BLaER1 treated with 17β-estradiol and CSF1 and Interleukin-3, amounts not matched to agents 10 nM and 100 nM (cell line): ENCODE measurements around the gene CYTH1.
"Not testable (repeated sequence)": the region's sequence is repeated elsewhere in the genome, so short reads cannot be mapped to it uniquely, and the experiment has no call there.

Experiments
- H3K27ac ChIP-seq, 11 experiments: shearing (Covaris generic); formaldehyde crosslinking; 2 replicates each; pipeline ENCODE4 v1.8.1; 2022
- H3K27me3 ChIP-seq, 11 experiments: shearing (Covaris generic); formaldehyde crosslinking; 2 replicates each; pipeline ENCODE4 v1.8.1; 2022
- H3K36me3 ChIP-seq, 11 experiments: shearing (Covaris generic); formaldehyde crosslinking; 2 replicates each; pipeline ENCODE4 v1.8.1; 2022
- H3K4me1 ChIP-seq, 10 experiments: shearing (Covaris generic); formaldehyde crosslinking; 2 replicates each; pipeline ENCODE4 v1.8.1; 2022
- H3K4me2 ChIP-seq, 11 experiments: shearing (Covaris generic); formaldehyde crosslinking; 2 replicates each; pipeline ENCODE4 v1.8.1; 2022
- H3K4me3 ChIP-seq, 10 experiments: shearing (Covaris generic); formaldehyde crosslinking; 2 replicates each; pipeline ENCODE4 v1.8.1; 2022
- H3K9ac ChIP-seq, 11 experiments: shearing (Covaris generic); formaldehyde crosslinking; 2 replicates each; pipeline ENCODE4 v1.8.1; 2022
- H3K9me3 ChIP-seq, 11 experiments: shearing (Covaris generic); formaldehyde crosslinking; replicated peaks in 1 of 11; 2 replicates each; pipeline ENCODE4 v1.8.1; 2022
- H4K20me1 ChIP-seq, 11 experiments: shearing (Covaris generic); formaldehyde crosslinking; 2 replicates each; pipeline ENCODE4 v1.8.1; 2022
- Cebpa-rat ChIP-seq, 11 experiments: shearing (Covaris generic); IDR thresholded peaks; 2 replicates each; pipeline ENCODE4 v1.8.1; 2022

CYTH1 gene

DNA sequence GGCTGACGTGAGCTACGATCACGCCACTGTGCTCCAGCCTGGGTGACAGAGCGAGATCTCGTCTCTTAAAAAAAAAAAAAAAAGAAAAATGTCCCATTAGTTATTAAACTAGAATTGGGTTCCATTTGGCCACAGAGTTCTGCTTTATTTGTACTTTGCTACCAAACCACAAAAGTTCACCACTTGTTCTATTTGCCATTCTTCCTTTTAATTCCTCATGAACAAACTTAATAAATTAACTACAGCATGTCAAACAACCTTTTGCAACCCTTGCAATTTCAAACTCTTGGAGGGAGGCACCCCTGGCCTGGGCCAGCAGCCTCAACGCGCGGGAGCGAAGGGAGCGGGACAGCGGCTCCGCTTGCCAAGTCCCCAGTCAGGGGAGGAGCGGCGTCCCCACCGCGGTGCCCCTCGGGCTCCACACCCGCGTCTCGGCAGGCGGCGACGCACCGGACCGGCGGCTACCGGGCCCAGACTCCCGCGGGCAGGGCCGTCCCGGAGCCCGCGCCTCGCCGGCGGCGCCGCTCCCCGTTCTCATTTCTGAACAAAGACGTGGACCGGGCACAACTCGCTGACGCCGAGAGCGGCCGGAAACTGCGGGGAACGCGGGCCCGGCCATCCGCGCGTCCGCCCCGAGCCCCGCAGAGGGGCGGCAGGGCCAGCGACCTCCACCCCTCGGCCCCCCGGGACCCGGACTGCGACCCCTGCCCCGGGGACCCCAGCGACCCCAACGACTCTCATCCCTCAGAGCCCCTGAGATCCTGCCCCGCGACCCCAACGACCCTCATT lies 775 bp downstream of the CYTH1 start:
- Histone ChIP-seq H3K27ac (peak overlapping the region; percentile 91 to 99 (median 96)), H3K9me3 (no peaks in the 10 kb centered on the region), H3K4me3 (peak overlapping the region; percentile 88 to 99 (median 95)), H3K4me2 (peak overlapping the region; percentile 81 to 100 (median 96)), H3K27me3 (no peaks in the 10 kb centered on the region), H4K20me1 (peaks cover 9 to 51% (median 37%) of the 10 kb centered on the region in 11 experiments; a peak in 16 of 22 replicates), H3K4me1 (peaks cover 63 to 83% (median 73%) of the 10 kb centered on the region in 10 experiments), H3K36me3 (peaks cover 0 to 4% (median 0%) of the 10 kb centered on the region in 11 experiments; a peak in 4 of 22 replicates), H3K9ac (peak overlapping the region; percentile 93 to 100 (median 98))
- TF ChIP-seq Cebpa-rat (IDR thresholded peaks at IDR 0.05) = no peak

DNA sequence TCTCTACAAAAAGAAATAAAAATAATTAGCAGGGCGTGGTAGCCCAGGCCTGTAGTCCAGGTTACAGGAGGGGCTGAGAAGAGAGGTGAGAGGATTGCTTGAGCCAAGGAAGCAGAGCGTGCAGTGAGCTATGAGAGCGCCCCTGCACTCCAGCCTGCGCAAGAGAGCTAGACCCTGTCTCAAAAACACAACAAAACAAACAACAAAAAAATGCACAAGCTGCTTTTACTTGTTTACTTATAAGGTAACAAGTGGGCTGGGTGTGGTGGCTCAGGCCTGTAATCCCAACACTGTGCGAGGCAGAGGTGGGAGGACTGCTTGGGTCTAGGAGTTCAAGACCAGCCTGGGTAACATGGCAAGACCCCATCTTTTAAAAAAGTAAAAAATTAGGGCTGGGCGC lies 1.7 kb downstream of the CYTH1 start:
- Histone ChIP-seq H3K9me3 (no peaks in the 10 kb centered on the region), H3K4me3 (peak overlapping the region; percentile 88 to 99 (median 95); a peak in 19 of 20 replicates), H3K4me2 (peak overlapping the region; percentile 81 to 100 (median 96)), H4K20me1 (peaks cover 9 to 60% (median 44%) of the 10 kb centered on the region in 11 experiments; a peak in 16 of 22 replicates), H3K36me3 (peaks cover 0 to 4% (median 0%) of the 10 kb centered on the region in 11 experiments; a peak in 4 of 22 replicates), H3K27ac (peak overlapping the region; percentile 91 to 99 (median 96)), H3K27me3 (no peaks in the 10 kb centered on the region), H3K4me1 (peaks cover 65 to 85% (median 76%) of the 10 kb centered on the region in 10 experiments), H3K9ac (peak overlapping the region; percentile 93 to 100 (median 98))
- no peak for TF ChIP-seq Cebpa-rat (IDR thresholded peaks at IDR 0.05)

DNA sequence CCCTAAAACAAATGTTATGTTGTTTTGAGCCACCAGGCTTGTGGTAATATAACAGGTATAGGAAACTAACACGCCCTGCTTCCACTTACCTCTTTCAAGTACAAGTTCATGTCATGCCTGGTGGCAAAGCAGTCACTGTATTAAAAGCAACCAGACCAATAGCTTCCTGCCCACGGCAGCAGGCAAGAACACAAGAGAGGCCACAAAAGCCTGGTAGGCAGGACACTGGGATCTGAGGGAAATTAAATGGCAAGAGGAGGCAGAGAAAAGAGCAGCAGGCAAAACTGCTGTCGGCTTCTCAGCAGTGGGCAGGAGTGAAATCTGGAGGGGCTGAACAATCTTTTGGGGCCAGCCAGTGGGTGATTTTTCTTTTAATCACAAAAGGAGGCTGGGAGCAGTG lies 2.2 kb downstream of the CYTH1 start:
- peaks cover 0 to 4% (median 0%) of the 10 kb centered on the region in 11 experiments; a peak in 4 of 22 replicates for H3K36me3 ChIP-seq
- peaks cover 64 to 85% (median 76%) of the 10 kb centered on the region in 10 experiments for H3K4me1 ChIP-seq
- H4K20me1 ChIP-seq = peaks cover 12 to 65% (median 47%) of the 10 kb centered on the region in 11 experiments; a peak in 17 of 22 replicates
- H3K9me3 ChIP-seq = no peaks in the 10 kb centered on the region
- peak overlapping the region; percentile 81 to 100 (median 96) for H3K4me2 ChIP-seq
- peak overlapping the region; percentile 93 to 100 (median 98) for H3K9ac ChIP-seq
- H3K4me3 ChIP-seq = peak overlapping the region; percentile 88 to 99 (median 95); a peak in 18 of 20 replicates
- no peaks in the 10 kb centered on the region for H3K27me3 ChIP-seq
- no peak for TF ChIP-seq Cebpa-rat (IDR thresholded peaks at IDR 0.05)
- H3K27ac ChIP-seq = peak overlapping the region; percentile 91 to 99 (median 96)

DNA sequence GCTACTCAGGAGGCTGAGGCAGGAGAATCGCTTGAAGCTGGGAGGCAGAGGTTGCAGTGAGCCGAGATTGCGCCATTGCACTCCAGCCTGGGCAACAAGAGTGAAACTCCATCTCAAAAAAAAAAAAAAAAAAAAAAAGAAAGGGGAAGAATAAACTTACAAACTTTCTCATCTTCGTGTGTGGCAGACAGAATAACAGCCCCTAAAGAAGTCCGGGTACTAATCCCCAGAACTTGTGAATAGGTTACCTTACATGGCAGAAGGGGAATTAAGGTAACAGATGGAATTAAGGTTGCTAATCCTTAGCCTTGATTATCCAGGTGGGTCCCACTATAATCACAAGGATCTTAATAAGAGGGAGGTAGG lies 2.8 kb downstream of the CYTH1 start:
- Histone ChIP-seq H4K20me1 (peaks cover 18 to 71% (median 53%) of the 10 kb centered on the region in 11 experiments; a peak in 17 of 22 replicates), H3K4me2 (peak overlapping the region; percentile 81 to 100 (median 96)), H3K4me3 (peak overlapping the region in 8 of 10 experiments; percentile 89 to 99 (median 97); a peak in 16 of 20 replicates), H3K27ac (peak overlapping the region in 10 of 11 experiments; percentile 91 to 99 (median 96); a peak in 18 of 22 replicates), H3K9ac (peak overlapping the region in 10 of 11 experiments; percentile 93 to 100 (median 98); a peak in 17 of 22 replicates), H3K4me1 (peaks cover 66 to 85% (median 78%) of the 10 kb centered on the region in 10 experiments)
- TF ChIP-seq Cebpa-rat (IDR thresholded peaks at IDR 0.05) = peak in 3 of 11 experiments; percentile 22 to 55 (median 51); a peak in 3 of 22 replicates
- H3K36me3 ChIP-seq, H3K27me3 ChIP-seq, H3K9me3 ChIP-seq: not testable (repeated sequence)

DNA sequence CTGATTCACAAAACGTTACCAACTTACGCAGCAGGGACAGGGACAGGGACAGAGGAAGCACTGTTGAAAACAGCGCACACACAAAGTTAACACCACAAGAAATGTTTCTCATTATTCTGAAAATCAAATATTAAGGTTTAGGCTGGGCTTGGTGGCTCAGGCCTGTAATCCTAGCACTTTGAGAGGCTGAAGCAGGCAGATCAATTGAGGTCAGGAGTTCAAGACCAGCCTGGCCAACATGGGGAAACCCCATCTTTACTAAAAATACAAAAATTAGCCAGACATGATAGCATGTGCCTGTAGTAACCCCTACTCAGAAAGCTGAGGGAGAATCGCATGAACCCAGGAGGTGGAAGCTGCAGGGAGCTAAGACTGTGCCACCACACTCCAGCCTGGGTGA lies 4.2 kb downstream of the CYTH1 start:
- peak overlapping the region in 5 of 11 experiments; percentile 21 to 99 (median 96); a peak in 8 of 22 replicates for H3K27ac ChIP-seq
- no peaks in the 10 kb centered on the region for H3K27me3 ChIP-seq
- H3K4me1 ChIP-seq = peaks cover 68 to 85% (median 76%) of the 10 kb centered on the region in 10 experiments
- peak overlapping the region in 5 of 11 experiments; percentile 14 to 51 (median 41); a peak in 5 of 22 replicates for H3K9ac ChIP-seq
- no peaks in the 10 kb centered on the region for H3K9me3 ChIP-seq
- H3K36me3 ChIP-seq = peaks cover 0 to 4% (median 0%) of the 10 kb centered on the region in 11 experiments; a peak in 5 of 22 replicates
- peak overlapping the region in 10 of 11 experiments; percentile 5 to 100 (median 94); a peak in 15 of 22 replicates for H3K4me2 ChIP-seq
- no peak for TF ChIP-seq Cebpa-rat (IDR thresholded peaks at IDR 0.05)
- H4K20me1 ChIP-seq = peaks cover 19 to 80% (median 60%) of the 10 kb centered on the region in 11 experiments; a peak in 18 of 22 replicates
- no peak overlapping the region for H3K4me3 ChIP-seq

DNA sequence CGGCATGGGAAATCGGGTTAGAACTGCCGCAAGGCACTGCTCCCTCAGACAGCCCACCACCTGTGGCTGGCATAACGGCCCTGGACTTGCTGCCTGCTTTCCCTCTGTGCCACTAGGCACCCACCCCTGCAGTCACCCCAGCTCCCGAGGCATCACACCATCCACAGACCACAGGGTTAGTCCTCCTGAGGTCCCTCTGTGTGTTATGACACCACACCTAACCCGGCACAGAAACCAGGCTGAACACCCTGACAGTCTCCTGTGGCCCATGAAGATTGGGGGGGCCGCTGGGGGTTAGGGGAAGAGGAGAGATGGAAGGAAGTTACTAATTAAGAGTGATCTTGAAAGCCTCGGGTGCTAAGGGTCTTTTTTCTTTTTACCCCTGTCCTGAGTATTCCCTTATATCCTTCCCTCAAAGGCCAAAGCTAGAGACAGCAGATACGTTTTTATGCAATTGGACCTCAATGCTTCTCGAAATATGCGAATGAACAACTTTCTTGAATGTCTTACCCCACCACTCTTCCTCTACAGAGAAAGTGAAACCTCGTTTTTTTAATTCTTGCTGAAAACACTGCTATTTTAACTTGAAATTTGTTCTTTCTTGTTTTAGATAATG lies 7.0 kb downstream of the CYTH1 start:
- no peak for TF ChIP-seq Cebpa-rat (IDR thresholded peaks at IDR 0.05)
- H3K4me2 ChIP-seq = peak overlapping the region; percentile 76 to 100 (median 91)
- peaks cover 12 to 98% (median 71%) of the 10 kb centered on the region in 11 experiments; a peak in 18 of 22 replicates for H4K20me1 ChIP-seq
- peak overlapping the region; percentile 50 to 87 (median 75) for H3K9ac ChIP-seq
- H3K9me3 ChIP-seq = no peaks in the 10 kb centered on the region
- peak overlapping the region; percentile 36 to 62 (median 49); a peak in 19 of 20 replicates for H3K4me3 ChIP-seq
- H3K4me1 ChIP-seq = peaks cover 70 to 100% (median 93%) of the 10 kb centered on the region in 10 experiments
- H3K27ac ChIP-seq = peak overlapping the region; percentile 59 to 99 (median 75)
- H3K27me3 ChIP-seq = no peaks in the 10 kb centered on the region
- peaks cover 0 to 22% (median 11%) of the 10 kb centered on the region in 11 experiments; a peak in 12 of 22 replicates for H3K36me3 ChIP-seq

GRCh38 chr17:78774453-78774852 lies 7.6 kb downstream of the CYTH1 start:
- Histone ChIP-seq H3K36me3 (peaks cover 0 to 28% (median 12%) of the 10 kb centered on the region in 11 experiments; a peak in 13 of 22 replicates), H3K27ac (peak overlapping the region; percentile 59 to 99 (median 75)), H3K4me2 (peak overlapping the region; percentile 76 to 100 (median 91)), H3K4me1 (peaks cover 68 to 100% (median 92%) of the 10 kb centered on the region in 10 experiments), H4K20me1 (peaks cover 9 to 98% (median 71%) of the 10 kb centered on the region in 11 experiments; a peak in 19 of 22 replicates), H3K9ac (peak overlapping the region; percentile 50 to 87 (median 75)), H3K9me3 (no peaks in the 10 kb centered on the region), H3K27me3 (no peaks in the 10 kb centered on the region), H3K4me3 (peak overlapping the region; percentile 36 to 62 (median 49); a peak in 18 of 20 replicates)
- no peak for TF ChIP-seq Cebpa-rat (IDR thresholded peaks at IDR 0.05)

GRCh38 chr17:78771758-78772382 lies 10.2 kb downstream of the CYTH1 start:
- peak overlapping the region; percentile 40 to 99 (median 68); a peak in 20 of 22 replicates for H3K27ac ChIP-seq
- H3K27me3 ChIP-seq = no peaks in the 10 kb centered on the region
- H4K20me1 ChIP-seq = peaks cover 27 to 100% (median 81%) of the 10 kb centered on the region in 11 experiments
- H3K4me3 ChIP-seq = peak overlapping the region in 3 of 10 experiments; percentile 11 to 27 (median 21); a peak in 4 of 20 replicates
- H3K9ac ChIP-seq = peak overlapping the region in 9 of 11 experiments; percentile 3 to 72 (median 48); a peak in 15 of 22 replicates
- H3K36me3 ChIP-seq = peaks cover 0 to 30% (median 14%) of the 10 kb centered on the region in 11 experiments; a peak in 13 of 22 replicates
- H3K4me1 ChIP-seq = peaks cover 73 to 100% (median 92%) of the 10 kb centered on the region in 10 experiments
- H3K4me2 ChIP-seq = peak overlapping the region; percentile 46 to 100 (median 66)
- no peaks in the 10 kb centered on the region for H3K9me3 ChIP-seq
- 0 out of 22 replicates have a peak, but pooled peaks of 2 of the 11 experiments have one; percentile 22 to 24 for TF ChIP-seq Cebpa-rat (IDR thresholded peaks at IDR 0.05)
